ENCODE measurements around the gene PON3. TPM values are rescaled to one million over a fixed set of nuclear protein-coding genes. Genes with fewer than 3 reads are reported as not detected.

PON3 gene
- total and polyA plus RNA-seq, 2 of the 4 experiments (the other 2 are of a cell fraction), result not detected

DNA sequence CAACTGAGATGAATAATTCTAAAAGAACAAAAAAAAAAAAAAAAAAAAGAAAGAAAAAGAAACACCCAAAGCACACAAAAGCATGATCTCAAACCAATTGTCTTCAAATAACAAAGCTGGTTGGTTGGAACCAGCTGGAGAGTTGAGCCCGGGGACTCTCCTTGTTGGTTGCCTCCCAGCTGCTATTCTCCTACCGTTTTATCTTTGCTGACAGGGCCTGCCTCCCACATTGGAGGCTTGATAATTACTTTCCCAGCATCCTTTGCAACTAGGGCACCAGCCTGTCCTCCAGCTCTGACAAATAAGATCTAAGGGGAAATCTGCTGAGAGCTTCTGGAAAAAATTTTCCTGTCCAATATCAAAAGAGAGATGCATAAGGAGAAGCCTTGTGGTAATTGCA, 78.6 kb downstream of the PON3 start:
- no peak overlapping the region for H4K91ac ChIP-seq (ENCODE audit: insufficient read depth, low read depth, low read length)
- DNase-seq, result no peak

More for the DNA sequence above, 78.6 kb downstream of the PON3 start:
- H2BK120ac ChIP-seq (ENCODE audit: low read depth, low read length), result no peak overlapping the region
- H3K4me3 ChIP-seq (ENCODE audit: insufficient read depth, low read depth, low read length), result no peak overlapping the region
- H4K5ac ChIP-seq (ENCODE audit: low read depth, low read length), result no peak overlapping the region
- no peak overlapping the region for H3K27ac ChIP-seq (ENCODE audit: insufficient read depth, low read length)
- intact Hi-C loops (cut with micrococcal nuclease), result no loop called here
- no peaks in the 10 kb centered on the region for H3K79me1 ChIP-seq (ENCODE audit: low read depth in 1 of 2, low read length in 2 of 2)
- H4K20me1 ChIP-seq (ENCODE audit: insufficient read depth, low read length), result no peaks in the 10 kb centered on the region
- in situ Hi-C loops (cut with MboI; ENCODE audit: low sequenced_read_pairs), result no loop called here
- no peak overlapping the region for H2AK5ac ChIP-seq (ENCODE audit: low read depth, low read length)
- ATAC-seq (ENCODE audit: low read depth), result no peak
- H3K14ac ChIP-seq (replicated peaks; ENCODE audit: low read depth, low read length), result no peak overlapping the region
- H3K27me3 ChIP-seq (ENCODE audit: control insufficient read depth, insufficient read depth, low read length), result no peaks in the 10 kb centered on the region
- dilution Hi-C loops (cut with HindIII; ENCODE audit: low sequenced_read_pairs, unreplicated experiment), result no loop called here
- no peaks in the 10 kb centered on the region for H3K4me1 ChIP-seq (ENCODE audit: control insufficient read depth, insufficient read depth, low read length)
- H3K23ac ChIP-seq (ENCODE audit: low read depth, low read length), result no peak overlapping the region
- no peak overlapping the region for H3K18ac ChIP-seq (ENCODE audit: low read depth, low read length)
- H3K9me1 ChIP-seq (ENCODE audit: insufficient read depth, low read length), result no peaks in the 10 kb centered on the region
- H3K4ac ChIP-seq (ENCODE audit: low read depth, low read length), result no peak overlapping the region
- no peaks in the 10 kb centered on the region for H3K36me3 ChIP-seq (ENCODE audit: control insufficient read depth, insufficient read depth, low read length)
- H2BK5ac ChIP-seq (ENCODE audit: low read depth, low read length, poor library complexity, severe bottlenecking), result no peak overlapping the region
- POLR2A ChIA-PET (ENCODE audit: unreplicated experiment), result no interaction called here
- H2AK9ac ChIP-seq (replicated peaks; ENCODE audit: low read depth, low read length, poor library complexity), result no peak overlapping the region
- H2BK20ac ChIP-seq (ENCODE audit: low read depth, low read length), result no peak overlapping the region
- no peak overlapping the region for H2BK15ac ChIP-seq (ENCODE audit: low read depth, low read length)
- no peak overlapping the region for H3K4me2 ChIP-seq (ENCODE audit: low read depth, low read length)
- H3K9ac ChIP-seq (ENCODE audit: low read depth, low read length), result no peak overlapping the region
- no peaks in the 10 kb centered on the region for H3K9me3 ChIP-seq (ENCODE audit: control insufficient read depth, insufficient read depth, low read length)
- no peak overlapping the region for H2AFZ ChIP-seq (replicated peaks; ENCODE audit: low read length, poor library complexity)
- CTCF ChIA-PET, result no interaction called here
- no peak overlapping the region for H4K8ac ChIP-seq (ENCODE audit: low read depth in 2 of 2, low read length in 2 of 2)
- BruUV-seq (replicated peaks), result no TSS peak
- no peak for TF ChIP-seq SMC3 (IDR thresholded peaks at IDR 0.05; ENCODE audit: low read depth, low read length)
- no CpG with 5 or more reads among the region's 2 CpGs for WGBS, 2 experiments (ENCODE audit: extremely low coverage in 2 of 2, insufficient read length in 1 of 2)
- no peak overlapping the region for H3K56ac ChIP-seq (ENCODE audit: extremely low read depth, insufficient read depth, low read length)

Measured in IMR-90 (cell line).